Prostate gland (tissue), 2 donors: ENCODE data around the gene MBNL1. TPM values are rescaled to one million over a fixed set of nuclear protein-coding genes. Genes with fewer than 3 reads are reported as not detected.

ENCODE experiments used
- DNase-seq: peaks from one replicate; pipeline ENCODE4 v3.0.0-alpha.2; 2019; ENCODE audit warnings: low spot score
- H3K27ac ChIP-seq, 2 donors: fragments of 200-600 bp; sonication (generic); 2 replicates each; pipeline ENCODE4 v1.5.1; 2017 to 2019
- H3K27me3 ChIP-seq: fragments of 200-600 bp; sonication (generic); replicated peaks from 2 replicates; pipeline ENCODE4 v1.5.1; 2019; ENCODE audit not compliant: insufficient read depth
- H3K36me3 ChIP-seq, 2 donors: fragments of 200-600 bp; sonication (generic); 1 replicate in 1 of 2; 2 replicates in 1 of 2; pipeline versions ENCODE4 v1.5.1 to v1.8.1; 2017 to 2019
- H3K4me1 ChIP-seq: fragments of 200-600 bp; sonication (generic); replicated peaks from 2 replicates; pipeline ENCODE4 v1.5.1; 2019
- H3K4me3 ChIP-seq, 2 donors: fragments of 200-600 bp; sonication (generic); 2 replicates each; pipeline ENCODE4 v1.5.1; 2017 to 2019
- H3K9me3 ChIP-seq: fragments of 200-600 bp; sonication (generic); 2 replicates; pipeline ENCODE4 v1.5.1; 2017
- POLR2A ChIP-seq: fragments of 450-650 bp; IDR thresholded peaks from one replicate; pipeline ENCODE4 v1.6.1; 2016; ENCODE audit warnings: antibody characterized with exemption, mild to moderate bottlenecking
- POLR2AphosphoS5 ChIP-seq: sonication (generic); formaldehyde crosslinking; IDR thresholded peaks from one replicate; pipeline ENCODE4 v1.6.1; 2017; ENCODE audit warnings: antibody characterized with exemption
- WGBS: methylation state at CpG from one replicate; pipeline ENCODE4 v1.1.5; 2018; 5-methylcytosine and 5-hydroxymethylcytosine counted together
- intact Hi-C: fragments of 100-400 bp; cut with DNase I; formaldehyde crosslinking; loops from one replicate; pipeline ENCODE4 v1.14.2; 2022
- total RNA-seq, 2 donors: library from RNA; depleted of rRNA; stranded (reverse); fragments of >200 nt; gene quantifications; one replicate each; pipeline ENCODE4 v1.1.0, GENCODE V29; 2016
- TF ChIP-seq, protein P1 (sequence below), 4 experiments: fragments of 200-600 bp in 2 of 4; fragments of 450-650 bp in 2 of 4; sonication (generic) in 2 of 4; IDR thresholded peaks; 1 replicate in 3 of 4; 2 replicates in 1 of 4; pipeline ENCODE4 v1.5.1; 2016 to 2019; ENCODE audit warnings: antibody characterized with exemption in 4 of 4, mild to moderate bottlenecking in 2 of 4, moderate library complexity in 2 of 4

The MBNL1 gene
- total RNA-seq, 2 donors from 2014 or later: 131 to 226 TPM

DNA sequence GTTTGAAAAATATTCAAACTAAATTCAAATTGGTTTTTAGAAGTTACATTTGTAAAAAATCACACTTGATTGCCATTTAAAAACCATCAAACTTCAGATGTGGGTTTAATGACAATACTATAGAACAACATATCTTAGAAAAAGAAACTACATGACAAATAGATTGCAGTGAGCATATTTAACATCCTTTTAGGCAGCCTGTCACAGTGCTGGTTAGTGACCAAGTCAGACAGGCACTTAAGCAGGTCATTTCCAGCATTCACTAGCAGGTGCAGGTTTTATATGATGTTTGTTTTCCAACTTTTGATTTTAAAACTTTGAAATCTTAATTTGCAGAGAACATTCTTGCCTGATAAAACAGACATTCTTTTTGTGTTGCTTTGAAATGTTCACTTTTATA, 115.7 kb downstream of the MBNL1 start:
- TF ChIP-seq, protein P1, sequence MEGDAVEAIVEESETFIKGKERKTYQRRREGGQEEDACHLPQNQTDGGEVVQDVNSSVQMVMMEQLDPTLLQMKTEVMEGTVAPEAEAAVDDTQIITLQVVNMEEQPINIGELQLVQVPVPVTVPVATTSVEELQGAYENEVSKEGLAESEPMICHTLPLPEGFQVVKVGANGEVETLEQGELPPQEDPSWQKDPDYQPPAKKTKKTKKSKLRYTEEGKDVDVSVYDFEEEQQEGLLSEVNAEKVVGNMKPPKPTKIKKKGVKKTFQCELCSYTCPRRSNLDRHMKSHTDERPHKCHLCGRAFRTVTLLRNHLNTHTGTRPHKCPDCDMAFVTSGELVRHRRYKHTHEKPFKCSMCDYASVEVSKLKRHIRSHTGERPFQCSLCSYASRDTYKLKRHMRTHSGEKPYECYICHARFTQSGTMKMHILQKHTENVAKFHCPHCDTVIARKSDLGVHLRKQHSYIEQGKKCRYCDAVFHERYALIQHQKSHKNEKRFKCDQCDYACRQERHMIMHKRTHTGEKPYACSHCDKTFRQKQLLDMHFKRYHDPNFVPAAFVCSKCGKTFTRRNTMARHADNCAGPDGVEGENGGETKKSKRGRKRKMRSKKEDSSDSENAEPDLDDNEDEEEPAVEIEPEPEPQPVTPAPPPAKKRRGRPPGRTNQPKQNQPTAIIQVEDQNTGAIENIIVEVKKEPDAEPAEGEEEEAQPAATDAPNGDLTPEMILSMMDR (IDR thresholded peaks at IDR 0.05): no peak

DNA sequence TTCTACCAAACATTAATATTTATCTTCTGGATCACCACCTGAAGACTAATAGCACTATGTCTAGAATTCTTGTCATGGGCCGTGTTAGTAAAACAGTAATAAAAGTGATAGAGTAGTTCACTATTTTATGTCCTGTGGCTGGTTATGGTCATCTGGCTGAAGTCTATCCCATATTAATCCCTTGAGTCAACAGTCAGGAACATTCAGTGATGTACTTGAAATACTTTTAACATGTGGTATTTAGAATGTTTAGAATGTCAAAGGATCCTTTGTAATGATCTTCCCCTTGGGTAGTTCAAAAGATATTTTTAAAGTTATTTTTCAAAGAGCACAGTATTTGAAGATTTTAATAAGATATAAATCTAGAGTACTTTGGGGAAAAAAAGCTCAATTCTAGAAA, 117.0 kb downstream of the MBNL1 start:
- Histone ChIP-seq H3K4me3 (no peak overlapping the region), H3K4me1 (peaks cover 11% of the 10 kb centered on the region), H3K27ac (peak overlapping the region; percentile 31 to 58), H3K36me3 (no peaks in the 10 kb centered on the region), H3K9me3 (no peaks in the 10 kb centered on the region), H3K27me3 (no peaks in the 10 kb centered on the region)
- intact Hi-C loops: loop anchor here (10.0 kb wide), 1 partner anchor 81 kb away; no protein-coding TSS in a partner anchor
- WGBS: 11% methylated on average over 1 of the region's 1 CpG
- peak; percentile 53 for DNase-seq
- TF ChIP-seq POLR2A (no peak), POLR2AphosphoS5 (peak; percentile 94)

More for the DNA sequence above, 115.7 kb downstream of the MBNL1 start:
- H3K4me1 ChIP-seq: peaks cover 11% of the 10 kb centered on the region
- intact Hi-C loops: loop anchor here (10.0 kb wide), 1 partner anchor 80 kb away; no protein-coding TSS in a partner anchor
- no peak overlapping the region for H3K4me3 ChIP-seq
- DNase-seq: no peak
- no peaks in the 10 kb centered on the region for H3K9me3 ChIP-seq
- no peaks in the 10 kb centered on the region for H3K36me3 ChIP-seq
- no peaks in the 10 kb centered on the region for H3K27me3 ChIP-seq
- H3K27ac ChIP-seq: peak overlapping the region in 1 of 2 donors; percentile 58

DNA sequence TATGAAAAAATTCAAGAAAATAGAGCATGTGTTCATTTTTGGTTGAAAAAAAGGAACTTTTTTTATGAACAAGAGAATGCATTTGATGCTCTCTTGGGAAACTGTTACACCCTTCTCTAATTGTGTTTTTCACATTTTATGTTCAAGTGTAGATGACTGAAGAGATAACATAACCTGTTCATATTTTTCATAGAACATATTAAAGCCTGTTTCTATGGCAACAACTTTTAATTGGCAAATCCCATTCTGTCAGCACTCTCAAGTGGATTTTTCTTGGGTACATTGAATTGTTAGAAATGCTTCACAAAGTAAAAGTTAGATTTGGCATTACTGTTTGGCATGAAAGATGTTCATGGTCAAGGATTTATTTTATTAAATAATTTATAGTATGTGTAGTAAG, 117.5 kb downstream of the MBNL1 start:
- intact Hi-C loops: loop anchor here (10.0 kb wide), 1 partner anchor 81 kb away; no protein-coding TSS in a partner anchor
- no peaks in the 10 kb centered on the region for H3K36me3 ChIP-seq
- peaks cover 11% of the 10 kb centered on the region for H3K4me1 ChIP-seq
- no peak overlapping the region for H3K4me3 ChIP-seq
- H3K27ac ChIP-seq: peak overlapping the region; percentile 31 to 58
- no peak for TF ChIP-seq POLR2A
- TF ChIP-seq, protein P1 (IDR thresholded peaks at IDR 0.05): no peak
- TF ChIP-seq POLR2AphosphoS5: no peak
- H3K9me3 ChIP-seq: no peaks in the 10 kb centered on the region
- no peaks in the 10 kb centered on the region for H3K27me3 ChIP-seq
- DNase-seq: no peak

DNA sequence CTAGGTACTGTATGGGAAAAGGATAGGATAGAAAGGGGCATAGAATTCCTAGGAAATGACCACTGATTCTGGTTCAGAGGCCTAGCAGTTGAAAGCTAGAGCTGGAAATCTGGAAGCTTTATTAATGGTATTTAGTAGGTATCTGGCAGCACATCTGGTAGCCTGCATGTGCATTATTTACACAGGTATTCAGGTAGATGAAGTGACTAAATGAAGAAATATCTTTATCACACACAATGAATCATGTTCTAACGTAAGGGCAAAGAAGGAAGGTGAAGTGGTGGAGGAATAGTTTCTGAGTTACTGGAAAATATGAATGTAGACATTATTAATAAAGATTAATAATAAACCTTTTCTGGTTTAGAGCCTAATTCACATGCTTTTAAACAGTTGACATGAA, 119.9 kb downstream of the MBNL1 start:
- intact Hi-C loops: loop anchor here (10.0 kb wide), 1 partner anchor 84 kb away; no protein-coding TSS in a partner anchor
- Histone ChIP-seq H3K36me3 (no peaks in the 10 kb centered on the region), H3K27me3 (no peaks in the 10 kb centered on the region), H3K4me3 (no peak overlapping the region), H3K4me1 (peaks cover 11% of the 10 kb centered on the region), H3K27ac (peak overlapping the region; percentile 5 to 40), H3K9me3 (no peaks in the 10 kb centered on the region)
- WGBS: 47% methylated on average over 1 of the region's 1 CpG
- peak; percentile 37 for TF ChIP-seq POLR2AphosphoS5
- TF ChIP-seq, protein P1 (IDR thresholded peaks at IDR 0.05): no peak
- peak; percentile 8 for DNase-seq

DNA sequence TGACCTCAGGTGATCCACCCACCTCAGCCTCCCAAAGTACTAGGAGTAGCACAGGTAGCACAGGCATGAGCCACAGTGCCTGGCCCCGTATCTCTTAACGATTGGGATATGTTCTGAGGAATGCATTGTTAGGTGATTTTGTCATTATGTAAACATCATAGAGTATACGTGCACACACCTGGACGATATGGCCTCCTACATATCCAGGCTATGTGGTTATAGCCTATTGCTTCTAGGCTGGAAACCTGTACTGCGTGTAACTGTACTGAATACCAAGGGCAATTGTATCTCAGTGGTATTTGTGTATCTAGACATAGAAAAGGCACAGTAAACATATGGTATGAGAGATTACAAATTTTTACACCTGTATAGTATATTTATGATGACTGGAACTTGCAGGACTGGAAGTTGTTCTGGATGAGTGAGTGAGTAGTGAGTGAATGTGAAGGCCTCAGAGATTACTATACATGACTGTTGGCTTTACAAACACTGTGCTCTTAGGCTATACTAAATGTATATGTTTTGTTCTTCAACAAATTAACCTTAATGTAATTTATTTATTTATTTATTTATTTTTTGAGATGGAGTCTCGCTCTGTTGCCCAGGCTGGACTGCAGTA, 120.7 kb downstream of the MBNL1 start:
- Histone ChIP-seq H3K36me3 (no peaks in the 10 kb centered on the region), H3K4me3 (no peak overlapping the region), H3K9me3 (no peaks in the 10 kb centered on the region), H3K27ac (no peak overlapping the region), H3K27me3 (no peaks in the 10 kb centered on the region), H3K4me1 (peaks cover 8% of the 10 kb centered on the region)
- DNase-seq: no peak
- TF ChIP-seq, protein P1 (IDR thresholded peaks at IDR 0.05): no peak
- TF ChIP-seq POLR2AphosphoS5: no peak
- TF ChIP-seq POLR2A: no peak
- intact Hi-C loops: loop anchor here (10.0 kb wide), 1 partner anchor 85 kb away; no protein-coding TSS in a partner anchor
- 74% methylated on average over 6 of the region's 6 CpGs for WGBS
